ENCODE data around the gene TDRD9. TPM values are rescaled to one million over a fixed set of nuclear protein-coding genes. Genes with fewer than 3 reads are reported as not detected.

Gene TDRD9
- total RNA-seq, 1 experiment from 2014 or later = not detected

GRCh38 chr14:104086661-104087461 is 158.6 kb downstream of the TDRD9 start:
- DNase-seq (ENCODE audit: extremely low read depth, low read depth) = no peak

DNA sequence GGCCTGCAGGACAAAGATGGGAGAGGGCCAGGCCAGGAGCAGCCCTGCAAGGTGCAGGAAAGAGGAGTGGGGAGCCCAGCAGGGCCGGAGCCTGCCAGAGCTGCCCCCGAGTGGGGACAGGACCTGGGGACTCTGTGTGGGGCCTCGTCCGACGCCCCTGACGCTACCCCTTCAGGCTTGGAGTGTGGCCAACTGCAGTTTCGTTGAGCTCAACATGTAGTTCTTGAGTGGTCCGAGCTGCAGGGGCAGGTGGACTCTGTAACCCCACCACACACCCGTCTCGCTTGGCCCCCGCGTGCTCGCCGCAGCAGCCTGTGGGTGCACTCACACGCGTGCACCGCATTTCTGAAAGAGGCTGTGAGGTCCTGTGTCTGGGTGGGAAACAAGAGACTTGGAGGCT is 159.2 kb downstream of the TDRD9 start:
- no peak for DNase-seq (ENCODE audit: extremely low read depth, low read depth)

DNA sequence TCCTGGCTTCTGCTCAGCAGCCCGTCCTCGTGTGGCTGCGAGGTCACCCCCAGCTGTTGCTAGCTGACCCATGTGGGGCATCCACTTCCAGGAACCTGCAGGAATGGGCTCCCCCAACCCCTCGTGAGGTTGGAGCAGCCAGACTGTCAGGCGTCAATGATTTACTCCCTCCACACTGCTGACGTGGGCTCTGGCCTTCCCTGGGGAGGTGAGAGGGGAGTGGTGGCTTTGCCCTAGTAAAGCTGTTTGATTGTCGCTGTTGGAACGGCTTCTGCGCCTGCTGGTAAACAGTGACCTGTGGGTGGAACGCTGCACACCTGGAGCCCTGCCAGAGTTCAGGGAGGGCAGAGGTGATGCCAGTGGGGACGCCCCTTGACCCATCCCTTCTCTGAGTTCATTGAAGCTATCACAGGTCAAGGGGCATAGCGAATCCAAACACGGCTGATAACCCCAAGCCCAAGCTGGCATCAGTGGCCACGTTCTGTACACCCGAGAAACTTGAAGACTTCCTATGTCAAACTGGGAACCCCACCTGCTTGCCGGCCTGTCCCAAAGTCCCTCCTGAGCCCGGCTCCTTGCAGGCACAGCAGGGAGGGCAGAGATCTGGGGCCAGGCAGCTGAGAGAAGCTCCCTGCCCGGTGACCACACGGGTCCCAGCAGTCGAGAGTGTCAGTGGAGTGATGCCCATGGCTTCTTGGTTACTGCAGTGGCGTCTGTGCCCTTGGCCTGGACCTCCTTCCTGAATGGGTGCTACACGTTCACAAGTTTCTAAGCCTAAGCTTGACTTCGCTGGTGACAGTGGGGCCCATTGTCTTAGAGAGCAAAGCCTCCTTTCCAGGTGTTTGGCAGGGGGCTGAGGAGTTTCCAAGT is 160.0 kb downstream of the TDRD9 start:
- no peak for DNase-seq (ENCODE audit: extremely low read depth, low read depth)

DNA sequence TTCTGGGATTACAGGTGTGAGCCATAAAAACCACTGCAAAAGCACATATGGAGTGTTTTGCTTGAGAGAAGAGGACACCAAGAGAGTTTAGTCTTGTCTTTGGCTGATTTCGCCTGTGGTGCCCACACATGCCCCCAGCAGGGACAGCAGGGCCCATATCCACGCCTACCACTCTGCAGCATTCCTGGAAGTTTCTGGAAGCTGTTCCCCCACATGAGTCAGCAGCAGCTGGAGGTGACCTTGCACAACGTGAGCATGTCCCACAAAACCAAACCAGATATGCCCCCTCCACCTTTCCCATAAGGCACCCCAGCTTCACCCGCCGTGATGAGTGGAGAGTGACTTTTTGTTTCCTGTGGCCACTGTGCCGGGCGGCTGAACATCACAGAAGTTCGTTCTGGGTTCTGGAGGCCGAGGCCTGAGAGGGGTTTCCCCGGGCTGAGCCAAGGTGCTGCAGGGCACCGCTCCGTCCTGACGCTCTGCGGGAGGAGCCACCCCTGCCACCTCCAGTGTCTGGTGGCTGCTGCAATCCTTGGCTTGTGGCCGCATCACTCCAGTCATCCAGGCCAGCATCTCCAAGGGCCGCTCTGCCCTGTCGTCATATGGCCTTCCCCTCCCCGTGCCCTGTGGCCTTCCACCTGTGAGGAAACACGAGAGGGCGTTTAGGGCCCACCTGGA is 162.0 kb downstream of the TDRD9 start:
- no peak for DNase-seq (ENCODE audit: extremely low read depth, low read depth)

DNA sequence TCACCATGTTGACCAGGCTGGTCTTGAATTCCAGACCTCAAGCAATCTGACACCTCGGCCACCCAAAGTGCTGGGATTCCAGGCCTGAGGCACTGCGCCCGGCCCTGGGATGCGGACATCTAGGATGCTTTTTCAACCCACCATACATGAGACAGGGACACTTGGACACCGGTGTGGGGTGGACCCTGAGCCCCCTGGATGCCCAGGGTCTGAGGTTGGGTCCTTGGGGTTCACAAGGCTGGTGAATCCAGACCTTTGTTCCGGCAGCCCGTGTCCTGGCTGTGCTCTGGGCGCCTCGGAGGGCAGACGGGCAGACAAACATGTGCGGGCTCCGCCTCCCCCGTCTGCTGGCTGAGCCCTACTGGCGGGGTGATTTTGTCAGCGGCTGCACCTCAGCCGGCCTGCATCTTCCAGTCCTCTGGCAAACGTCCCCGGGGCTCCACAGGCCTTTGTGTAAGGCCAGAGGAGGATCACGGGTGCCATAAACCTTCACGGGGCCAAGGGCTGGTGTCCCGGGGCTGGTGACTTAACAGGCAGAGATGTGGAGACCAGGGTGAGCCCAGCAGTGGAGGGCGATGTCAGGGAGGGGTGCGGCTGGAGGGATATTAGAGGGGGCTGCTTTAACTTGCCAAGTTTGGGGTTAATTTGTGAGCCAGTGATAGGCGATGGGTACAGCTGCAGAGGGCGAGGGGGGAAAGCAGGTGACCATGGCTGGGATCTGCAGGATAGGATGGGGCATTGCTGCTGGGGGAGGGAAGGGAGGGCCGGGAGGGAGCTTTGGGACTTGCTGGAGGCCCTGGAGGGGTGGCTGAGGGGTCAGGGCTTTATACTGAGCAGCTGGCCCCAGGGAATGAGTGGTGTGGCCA is 163.0 kb downstream of the TDRD9 start:
- no peak for DNase-seq (ENCODE audit: extremely low read depth, low read depth)

DNA sequence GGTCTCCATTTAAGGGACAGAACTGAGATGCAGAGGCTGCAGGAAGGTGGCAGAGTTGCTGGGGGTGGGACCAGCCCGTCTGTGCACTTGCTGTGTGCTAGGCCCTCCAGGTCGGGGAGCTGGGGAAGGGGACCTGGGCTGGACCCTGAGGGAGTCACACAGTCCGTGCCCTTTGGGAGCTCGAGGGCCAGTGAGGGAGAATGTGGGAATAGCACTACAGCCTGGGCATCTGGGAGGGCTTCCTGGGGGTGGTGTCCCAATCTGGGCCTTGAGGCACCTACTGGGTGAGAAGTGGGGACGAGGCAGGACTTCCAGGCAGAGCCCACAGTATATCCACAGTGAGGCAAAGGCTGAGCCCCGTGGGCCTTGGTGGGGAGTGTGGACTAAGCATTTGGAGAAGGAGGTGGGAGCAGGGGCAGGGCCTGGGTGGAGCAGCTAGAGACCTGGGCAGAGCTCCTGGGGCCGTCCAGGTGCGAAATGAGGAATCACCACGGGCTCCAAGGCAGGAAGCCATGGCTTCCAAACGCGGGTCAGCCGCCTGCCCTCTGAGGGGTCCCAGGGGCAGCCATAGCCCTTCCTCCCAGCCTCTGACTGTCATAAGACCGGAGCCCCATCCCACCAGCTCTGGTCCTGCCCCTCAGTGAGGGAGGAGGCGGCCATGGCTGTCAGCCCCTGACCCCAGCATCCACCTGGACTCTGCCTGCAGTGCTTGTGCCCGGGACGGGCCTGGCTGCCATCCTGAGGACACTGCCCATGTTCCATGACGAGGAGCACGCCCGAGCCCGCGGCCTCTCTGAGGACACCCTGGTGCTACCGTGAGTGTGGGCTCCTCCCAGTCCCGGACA is 163.9 kb downstream of the TDRD9 start:
- no peak for DNase-seq (ENCODE audit: extremely low read depth, low read depth)

GRCh38 chr14:104092931-104093365 is 164.7 kb downstream of the TDRD9 start:
- no peak for DNase-seq (ENCODE audit: extremely low read depth, low read depth)

DNA sequence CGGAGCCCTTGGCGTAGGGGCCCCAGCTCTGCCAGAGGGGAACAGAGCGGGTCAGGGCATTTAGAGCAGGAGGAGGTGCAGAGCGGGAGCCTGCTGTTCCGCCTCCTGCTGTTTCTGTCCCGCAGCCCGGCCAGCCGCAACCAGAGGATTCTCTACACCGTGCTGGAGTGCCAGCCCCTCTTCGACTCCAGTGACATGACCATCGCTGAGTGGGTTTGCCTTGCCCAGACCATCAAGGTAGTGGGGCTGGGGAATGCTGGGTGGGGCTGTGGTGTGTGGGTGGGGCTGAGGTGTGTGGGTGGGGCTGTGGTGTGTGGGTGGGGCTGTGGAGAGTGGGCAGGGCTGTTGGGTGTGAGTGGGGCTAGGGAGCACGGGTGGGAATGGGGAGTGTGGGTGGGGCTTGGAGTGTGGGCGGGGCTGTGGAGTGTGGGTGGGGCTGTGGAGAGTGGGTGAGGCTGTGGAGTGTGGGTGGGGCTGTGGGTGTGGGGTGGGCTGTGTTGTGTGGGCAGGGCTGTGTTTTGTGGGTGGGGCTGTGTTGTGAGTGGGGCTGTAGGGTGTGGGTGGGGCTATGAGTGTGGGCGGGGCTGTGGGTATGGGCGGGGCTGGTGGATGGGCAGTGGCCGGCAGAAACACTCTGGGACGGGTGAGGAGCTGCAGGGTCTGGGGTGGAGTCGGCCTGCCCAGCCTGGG is 165.3 kb downstream of the TDRD9 start:
- DNase-seq (ENCODE audit: extremely low read depth, low read depth) = no peak

- no peak for DNase-seq (ENCODE audit: extremely low read depth, low read depth)
These were observed 165.9 kb downstream of the TDRD9 start for GRCh38 chr14:104094056-104094708.

- peak; percentile 52 for DNase-seq (ENCODE audit: extremely low read depth, low read depth)
These were observed 166.6 kb downstream of the TDRD9 start for GRCh38 chr14:104094709-104095425.

- DNase-seq (ENCODE audit: extremely low read depth, low read depth) = no peak
These were observed 167.4 kb downstream of the TDRD9 start for GRCh38 chr14:104095426-104096310.

GRCh38 chr14:104096318-104096717 is 168.1 kb downstream of the TDRD9 start:
- no peak for DNase-seq (ENCODE audit: extremely low read depth, low read depth)

DNA sequence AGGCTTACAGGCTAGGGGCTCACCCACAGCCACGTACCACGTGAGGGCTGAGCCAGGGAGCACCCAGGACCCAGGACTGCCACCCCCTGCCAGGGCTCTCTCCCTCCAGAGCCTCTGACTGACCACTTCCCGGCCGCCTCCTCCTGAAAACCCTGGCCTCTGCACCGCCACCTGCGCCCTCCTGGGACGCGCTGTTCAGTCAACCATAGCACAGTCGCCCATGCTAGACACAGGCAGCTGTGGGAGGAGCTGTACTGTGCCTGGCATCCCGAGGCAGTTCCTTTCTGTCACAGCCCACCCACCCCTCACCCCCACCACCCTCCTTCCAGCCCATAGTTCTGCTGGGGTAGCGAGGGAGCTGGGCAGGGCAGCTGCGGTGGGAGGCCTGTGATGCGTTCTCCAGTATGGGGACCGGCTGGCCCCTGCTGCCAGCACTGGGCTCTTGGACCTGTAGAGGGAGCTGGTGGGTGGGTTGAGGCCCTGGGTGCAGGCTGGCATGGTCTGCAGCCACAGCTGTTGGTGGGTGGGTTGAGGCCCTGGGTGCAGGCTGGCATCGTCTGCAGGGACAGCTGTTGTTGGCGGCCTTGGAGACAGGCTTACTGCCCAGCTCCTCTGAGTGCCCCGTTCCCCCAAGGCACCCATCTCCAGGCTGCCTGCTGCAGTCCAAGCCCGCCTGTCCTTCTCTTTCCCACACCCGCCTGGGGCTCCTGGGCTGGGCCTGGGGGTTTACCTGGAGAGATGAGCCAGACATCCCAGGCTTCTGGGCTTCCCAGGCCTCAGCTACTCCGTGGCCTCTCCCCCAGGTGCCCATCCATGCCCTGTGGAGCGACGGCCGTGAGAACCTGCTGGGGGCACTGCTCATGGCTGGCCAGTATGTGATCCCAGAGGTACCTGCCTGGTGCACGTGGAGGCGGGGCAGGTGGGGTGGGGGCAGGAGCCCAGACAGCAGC is 168.8 kb downstream of the TDRD9 start:
- no peak for DNase-seq (ENCODE audit: extremely low read depth, low read depth)

GRCh38 chr14:104098272-104099095 is 170.2 kb downstream of the TDRD9 start:
- no peak for DNase-seq (ENCODE audit: extremely low read depth, low read depth)
